A673 (cell line): ENCODE measurements around the gene ME3. TPM values are rescaled to one million over a fixed set of nuclear protein-coding genes. Genes with fewer than 3 reads are reported as not detected.
"Not testable (repeated sequence)": the region's sequence is repeated elsewhere in the genome, so short reads cannot be mapped to it uniquely, and the experiment has no call there.

Experiments
- BruUV-seq: library from RNA; stranded (reverse); fragments of 400-500 nt; replicated peaks from 2 replicates; lab custom pipeline; 2021; lab: Mats Ljungman, UMichigan
- CTCF ChIA-PET: fragments of 300-600 bp; sonication (Branson Sonifier 250); formaldehyde crosslinking; loops from one replicate; lab custom pipeline; 2022; ENCODE audit warnings: antibody characterized with exemption; lab: Charles Lee
- POLR2A ChIA-PET: fragments of 300-600 bp; sonication (Branson Sonifier 250); formaldehyde crosslinking; loops from one replicate; lab custom pipeline; 2022; ENCODE audit warnings: antibody characterized with exemption; ENCODE audit not compliant: low non-redundant PET; lab: Charles Lee
- DNase-seq: peaks from one replicate; pipeline ENCODE4 v3.0.0-alpha.2; 2015; ENCODE audit warnings: low spot score
- H3K27ac ChIP-seq: fragments of 200-600 bp; sonication (generic); 2 replicates; pipeline ENCODE4 v1.5.1; 2016; ENCODE audit warnings: mixed run types, low read depth, mild to moderate bottlenecking, mixed read lengths, antibody characterized with exemption, low read length; ENCODE audit not compliant: poor library complexity, severe bottlenecking
- H3K27me3 ChIP-seq: fragments of 200-600 bp; sonication (generic); replicated peaks from 2 replicates; pipeline ENCODE4 v1.6.1; 2017; ENCODE audit warnings: mixed run types, low read depth, mild to moderate bottlenecking, mixed read lengths, antibody characterized with exemption, low read length; ENCODE audit not compliant: insufficient read depth, poor library complexity
- H3K36me3 ChIP-seq: fragments of 200-600 bp; sonication (generic); 2 replicates; pipeline ENCODE4 v1.6.1; 2016; ENCODE audit warnings: mixed run types, mild to moderate bottlenecking, mixed read lengths, antibody characterized with exemption, low read length; ENCODE audit not compliant: insufficient read depth, poor library complexity, severe bottlenecking
- H3K4me1 ChIP-seq: fragments of 200-600 bp; sonication (generic); 2 replicates; pipeline ENCODE4 v1.6.1; 2017; ENCODE audit warnings: mixed run types, mild to moderate bottlenecking, mixed read lengths, antibody characterized with exemption, low read length; ENCODE audit not compliant: insufficient read depth, poor library complexity, severe bottlenecking
- H3K4me3 ChIP-seq: fragments of 200-600 bp; sonication (generic); 2 replicates; pipeline ENCODE4 v1.5.1; 2016; ENCODE audit warnings: low read depth, mixed run types, mild to moderate bottlenecking, mixed read lengths, low read length; ENCODE audit not compliant: poor library complexity, severe bottlenecking
- H3K9me3 ChIP-seq: fragments of 200-600 bp; sonication (generic); 2 replicates; pipeline ENCODE4 v1.6.1; 2016; ENCODE audit warnings: mixed run types, low read depth, mild to moderate bottlenecking, mixed read lengths, antibody characterized with exemption, low read length; ENCODE audit not compliant: poor library complexity, severe bottlenecking
- CTCF ChIP-seq: fragments of 300-800, 200-600 bp; sonication (generic); conservative IDR thresholded peaks from 2 replicates; pipeline ENCODE4 v1.5.1; 2017; ENCODE audit warnings: low read depth, mild to moderate bottlenecking, antibody characterized with exemption, low read length, moderate library complexity, mixed read lengths
- EZH2 ChIP-seq: fragments of 200-600 bp; sonication (generic); IDR thresholded peaks from 2 replicates; pipeline ENCODE4 v1.6.1; 2017; ENCODE audit warnings: borderline replicate concordance, low read depth, mild to moderate bottlenecking, mixed read lengths, antibody characterized with exemption, low read length; ENCODE audit not compliant: poor library complexity, severe bottlenecking
- intact Hi-C: fragments of 100-400 bp; cut with micrococcal nuclease; formaldehyde crosslinking; loops from one replicate; pipeline ENCODE4 v1.10.0; 2022; ENCODE audit not compliant: unreplicated experiment
- total RNA-seq: library from RNA; stranded (reverse); gene quantifications from 2 replicates; pipeline ENCODE4 v1.2.3, GENCODE V29; 2021

ME3 gene
- total RNA-seq, 1 experiment from 2014 or later = 7.6 TPM

DNA sequence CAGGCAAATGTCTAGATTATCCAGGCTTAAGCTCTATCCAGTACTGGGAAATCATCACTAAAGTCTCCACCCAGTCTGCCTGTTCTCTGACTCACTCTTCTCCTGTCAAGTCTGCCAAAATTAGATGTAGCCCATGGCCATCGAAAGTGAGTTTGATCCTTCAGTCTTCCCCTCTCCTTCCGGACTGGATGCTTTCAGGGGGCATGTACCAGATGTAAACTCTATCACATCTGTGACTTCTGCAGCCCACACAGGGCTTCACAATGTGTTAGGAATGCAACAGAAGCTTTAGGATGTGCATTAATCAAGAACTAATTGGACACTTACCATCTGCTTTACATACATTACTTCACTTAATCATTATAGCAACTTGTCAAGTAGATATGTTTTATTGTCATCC is 12.3 kb downstream of the ME3 start:
- ChIA-PET POLR2A (interaction anchor here (0.6 kb wide), 1 partner anchor 10 kb away, joined by 3 read pairs; no protein-coding TSS in a partner anchor), CTCF (interaction anchor here (1.1 kb wide), 1 partner anchor 52 kb away, joined by 6 read pairs; no protein-coding TSS in a partner anchor)
- no peaks in the 10 kb centered on the region for H3K9me3 ChIP-seq
- no TSS peak for BruUV-seq
- intact Hi-C loops = no loop called here
- H3K4me1 ChIP-seq = peaks cover 11% of the 10 kb centered on the region
- H3K27ac ChIP-seq = no peak overlapping the region
- peak; percentile 78 for DNase-seq
- no peak overlapping the region for H3K4me3 ChIP-seq
- no peaks in the 10 kb centered on the region for H3K27me3 ChIP-seq
- TF ChIP-seq EZH2 (no peak), CTCF (no peak)
- no peaks in the 10 kb centered on the region for H3K36me3 ChIP-seq

GRCh38 chr11:86658534-86658933 is 13.9 kb downstream of the ME3 start:
- Histone ChIP-seq H3K4me1 (peaks cover 11% of the 10 kb centered on the region), H3K36me3 (no peaks in the 10 kb centered on the region), H3K9me3 (no peaks in the 10 kb centered on the region), H3K27me3 (no peaks in the 10 kb centered on the region), H3K27ac (no peak overlapping the region), H3K4me3 (no peak overlapping the region)
- POLR2A ChIA-PET = no interaction called here
- DNase-seq = no peak
- CTCF ChIA-PET = interaction anchor here (0.6 kb wide), 1 partner anchor 29 kb away, joined by 3 read pairs; no protein-coding TSS in a partner anchor
- intact Hi-C loops = no loop called here
- TF ChIP-seq EZH2 = no peak
- no peak for TF ChIP-seq CTCF
- BruUV-seq = no TSS peak

DNA sequence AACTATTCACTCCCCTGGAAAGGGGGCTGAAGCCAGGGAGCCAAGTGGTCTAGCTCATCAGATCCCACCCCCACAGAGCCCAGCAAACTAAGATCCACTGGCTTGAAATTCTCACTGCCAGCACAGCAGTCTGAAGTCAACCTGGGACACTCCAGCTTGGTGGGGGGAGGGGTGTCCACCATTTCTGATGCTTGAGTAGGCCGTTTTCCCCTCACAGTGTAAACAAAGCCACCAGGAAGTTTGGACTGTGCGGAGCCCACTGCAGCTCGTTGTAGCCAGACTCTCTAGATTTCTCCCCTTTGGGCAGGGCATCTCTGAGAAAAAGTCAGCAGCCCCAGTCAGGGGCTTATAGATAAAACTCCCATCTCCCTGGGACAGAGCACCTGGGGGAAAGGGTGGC is 27.2 kb downstream of the ME3 start:
- H3K27ac ChIP-seq, H3K9me3 ChIP-seq, H3K4me1 ChIP-seq, intact Hi-C loops, BruUV-seq, POLR2A ChIA-PET, H3K36me3 ChIP-seq, H3K27me3 ChIP-seq, H3K4me3 ChIP-seq, DNase-seq: not testable (repeated sequence)
- CTCF ChIA-PET = interaction anchor here (0.7 kb wide), 1 partner anchor 175 kb away, joined by 3 read pairs; no protein-coding TSS in a partner anchor

DNA sequence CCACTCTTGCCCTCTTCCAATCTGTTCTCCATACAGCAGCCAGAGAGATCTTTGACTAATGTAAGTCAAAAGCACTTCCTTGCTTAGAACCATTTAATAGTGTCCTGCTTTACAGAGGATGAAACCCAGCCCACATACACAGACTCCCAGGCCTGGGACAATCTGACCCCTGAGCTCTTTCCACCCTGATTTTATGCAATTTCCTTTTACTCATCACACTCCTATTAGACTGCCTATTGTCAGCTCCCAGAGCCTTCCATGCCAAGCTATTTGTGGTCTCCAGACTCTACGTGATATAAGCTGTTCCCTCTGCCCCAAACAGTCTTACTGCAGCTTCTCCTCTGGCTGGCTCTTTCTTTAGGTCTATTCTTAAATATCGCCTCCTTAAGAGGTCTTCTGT is 28.1 kb downstream of the ME3 start:
- TF ChIP-seq CTCF = no peak
- TF ChIP-seq EZH2 = no peak
- ChIA-PET POLR2A (no interaction called here), CTCF (no interaction called here)
- intact Hi-C loops = no loop called here
- no peaks in the 10 kb centered on the region for H3K27me3 ChIP-seq
- no peak overlapping the region for H3K27ac ChIP-seq
- H3K4me1 ChIP-seq = no peaks in the 10 kb centered on the region
- no peak for DNase-seq
- H3K9me3 ChIP-seq = no peaks in the 10 kb centered on the region
- no TSS peak for BruUV-seq
- no peaks in the 10 kb centered on the region for H3K36me3 ChIP-seq
- H3K4me3 ChIP-seq = no peak overlapping the region
